Breast epithelium (tissue), 3 donors: Measurements from ENCODE around the gene KLK10.

Experiments
- POLR2A ChIP-seq: fragments of 450-650 bp; IDR thresholded peaks from one replicate; pipeline ENCODE4 v1.6.1; 2016; ENCODE audit warnings: antibody characterized with exemption, mild to moderate bottlenecking, moderate library complexity
- TF ChIP-seq, protein P1 (sequence below), 3 donors: fragments of 450-650 bp; IDR thresholded peaks; one replicate each; pipeline ENCODE4 v1.5.1; 2016 to 2017; ENCODE audit warnings: antibody characterized with exemption in 3 of 3, mild to moderate bottlenecking in 3 of 3, moderate library complexity in 3 of 3

DNA sequence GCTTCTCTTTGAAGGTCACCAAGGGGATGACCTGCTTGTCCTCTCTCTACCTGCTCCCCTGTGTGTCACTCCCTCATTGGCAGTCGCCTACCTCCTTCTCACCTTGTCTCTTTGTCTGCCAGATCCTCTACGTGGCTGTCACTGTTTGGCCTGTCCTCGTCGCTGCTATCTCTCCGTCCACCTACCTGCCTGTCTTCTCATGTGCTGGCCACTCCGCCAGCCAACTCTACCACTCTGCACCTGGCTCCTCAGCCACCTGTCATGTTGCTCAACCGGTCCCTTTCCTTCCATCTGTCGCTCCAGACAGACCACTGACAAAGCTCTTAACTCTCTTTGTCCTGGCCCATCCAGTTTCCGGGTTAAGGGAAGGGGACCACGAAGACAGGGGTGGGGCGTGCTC is 15.2 kb upstream of the KLK10 start, which contains the start of gene KLK12:
- TF ChIP-seq, protein P1, sequence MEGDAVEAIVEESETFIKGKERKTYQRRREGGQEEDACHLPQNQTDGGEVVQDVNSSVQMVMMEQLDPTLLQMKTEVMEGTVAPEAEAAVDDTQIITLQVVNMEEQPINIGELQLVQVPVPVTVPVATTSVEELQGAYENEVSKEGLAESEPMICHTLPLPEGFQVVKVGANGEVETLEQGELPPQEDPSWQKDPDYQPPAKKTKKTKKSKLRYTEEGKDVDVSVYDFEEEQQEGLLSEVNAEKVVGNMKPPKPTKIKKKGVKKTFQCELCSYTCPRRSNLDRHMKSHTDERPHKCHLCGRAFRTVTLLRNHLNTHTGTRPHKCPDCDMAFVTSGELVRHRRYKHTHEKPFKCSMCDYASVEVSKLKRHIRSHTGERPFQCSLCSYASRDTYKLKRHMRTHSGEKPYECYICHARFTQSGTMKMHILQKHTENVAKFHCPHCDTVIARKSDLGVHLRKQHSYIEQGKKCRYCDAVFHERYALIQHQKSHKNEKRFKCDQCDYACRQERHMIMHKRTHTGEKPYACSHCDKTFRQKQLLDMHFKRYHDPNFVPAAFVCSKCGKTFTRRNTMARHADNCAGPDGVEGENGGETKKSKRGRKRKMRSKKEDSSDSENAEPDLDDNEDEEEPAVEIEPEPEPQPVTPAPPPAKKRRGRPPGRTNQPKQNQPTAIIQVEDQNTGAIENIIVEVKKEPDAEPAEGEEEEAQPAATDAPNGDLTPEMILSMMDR (IDR thresholded peaks at IDR 0.05) = no peak
- no peak for TF ChIP-seq POLR2A
